Measurements from ENCODE around the gene GRID1.

DNA sequence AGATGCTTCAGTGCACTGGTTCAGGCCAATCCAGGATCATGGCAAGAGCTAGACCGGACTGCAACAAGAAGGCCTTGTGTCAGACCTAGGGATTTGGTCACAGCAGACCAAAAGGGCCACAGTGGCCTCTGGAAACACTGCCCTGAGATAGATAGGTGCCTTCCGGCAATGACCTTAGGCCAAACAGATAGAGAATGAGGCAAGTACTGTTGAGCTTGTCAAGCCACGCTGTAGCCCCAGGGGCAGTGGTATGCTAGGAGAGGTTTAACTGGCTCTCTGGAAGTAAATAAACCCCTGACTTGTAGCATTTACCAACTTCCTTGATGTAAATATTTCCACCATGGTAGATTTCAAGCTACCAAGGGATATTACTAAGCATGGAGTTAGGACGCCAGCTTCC, 197.5 kb downstream of the GRID1 start:
- TF ChIP-seq EZH2phosphoT487 (IDR thresholded peaks at IDR 0.05; ENCODE audit: insufficient read depth, low read depth) (no peak), EZH2 (IDR thresholded peaks at IDR 0.05; ENCODE audit: insufficient read depth, poor library complexity, severe bottlenecking) (no peak)
